Frontal cortex (tissue), 4 donors: ENCODE data around the gene EPGN. TPM values are rescaled to one million over a fixed set of nuclear protein-coding genes. Genes with fewer than 3 reads are reported as not detected.
"Not testable (repeated sequence)": the region's sequence is repeated elsewhere in the genome, so short reads cannot be mapped to it uniquely, and the experiment has no call there.

Experiments used
- DNase-seq, 2 donors: peaks; one replicate each; pipeline ENCODE4 v3.0.0; 2012; ENCODE audit warnings: low spot score in 2 of 2
- FAIRE-seq: peaks from 2 replicates; lab custom pipeline; 2012; peaks lifted over from hg19 to GRCh38; lab: Jason Lieb, UNC
- total RNA-seq: library from RNA; depleted of rRNA; stranded (reverse); fragments of >200 nt; gene quantifications from one replicate; pipeline ENCODE4 v1.2.3, GENCODE V29; 2014
- donor health status: control.
- donor health status: control.
- donor health status: control.

Gene EPGN
- total RNA-seq, 1 donor from 2014 or later, result not detected

- FAIRE-seq (no peak), DNase-seq (no peak)
Measured at GRCh38 chr4:74334636-74335035, 26.4 kb downstream of the EPGN start.

GRCh38 chr4:74335341-74336021 lies 27.2 kb downstream of the EPGN start:
- FAIRE-seq (no peak), DNase-seq (no peak)

- DNase-seq (no peak), FAIRE-seq (no peak)
Measured at GRCh38 chr4:74338792-74339333, 30.6 kb downstream of the EPGN start.

- no peak for DNase-seq
- no peak for FAIRE-seq
Measured at GRCh38 chr4:74339501-74339900, 31.2 kb downstream of the EPGN start.

GRCh38 chr4:74340421-74340820 lies 32.2 kb downstream of the EPGN start:
- FAIRE-seq, result not testable (repeated sequence)

GRCh38 chr4:74344031-74344430 lies 35.8 kb downstream of the EPGN start:
- no peak for FAIRE-seq
- no peak for DNase-seq

More at GRCh38 chr4:74340421-74340820, 32.2 kb downstream of the EPGN start:
- DNase-seq, result not testable (repeated sequence)

- DNase-seq (no peak), FAIRE-seq (no peak)
Measured at GRCh38 chr4:74353858-74354257, 45.6 kb downstream of the EPGN start.

- DNase-seq (no peak), FAIRE-seq (no peak)
Measured at GRCh38 chr4:74357965-74358364, 49.7 kb downstream of the EPGN start.

GRCh38 chr4:74361671-74362070 lies 53.4 kb downstream of the EPGN start:
- DNase-seq (no peak), FAIRE-seq (no peak)

- DNase-seq (no peak), FAIRE-seq (no peak)
Measured at GRCh38 chr4:74362347-74362746, 54.1 kb downstream of the EPGN start.

- no peak for DNase-seq
- no peak for FAIRE-seq
Measured at GRCh38 chr4:74364256-74364651, 56.0 kb downstream of the EPGN start.

GRCh38 chr4:74364652-74365491 lies 56.6 kb downstream of the EPGN start, which contains the start of gene EREG:
Gene EREG, plus strand, starts transcription at chr4:74365145. Its CDS starts 164 bp downstream, at chr4:74365309.
- DNase-seq, result no peak
- no peak for FAIRE-seq

GRCh38 chr4:74365761-74366160 lies 57.5 kb downstream of the EPGN start:
- DNase-seq (no peak), FAIRE-seq (no peak)

Other genes starting within 250 kb of the EPGN start
- 1.6 TPM for gene CXCL2, start 209.3 kb upstream of the EPGN start, total RNA-seq
- gene MTHFD2L, start 150.4 kb upstream of the EPGN start, total RNA-seq, result 44.0 TPM
- not detected for gene EREG, start 56.7 kb downstream of the EPGN start, total RNA-seq
- gene AREG, start 136.7 kb downstream of the EPGN start, total RNA-seq, result not detected